Immature natural killer cell (primary cell): ENCODE measurements around the gene PDLIM5. TPM values are rescaled to one million over a fixed set of nuclear protein-coding genes. Genes with fewer than 3 reads are reported as not detected.
A peak's percentile ranks its signal among the peaks of the same experiment; 100 is the strongest.

Experiments
- DNase-seq, 3 donors: peaks; one replicate each; pipeline ENCODE4 v3.0.0; 2022; ENCODE audit warnings: mixed read lengths in 1 of 3
- H3K27ac Mint-ChIP-seq, 6 donors: one replicate each; pipeline ENCODE4 v1.8.0; 2020; ENCODE audit warnings: mixed read lengths in 6 of 6, mild to moderate bottlenecking in 5 of 6, inconsistent platforms in 4 of 6, moderate library complexity in 3 of 6
- H3K27me3 Mint-ChIP-seq, 3 donors: one replicate each; pipeline ENCODE4 v1.8.0; 2020 to 2021; ENCODE audit warnings: low read depth in 3 of 3, mild to moderate bottlenecking in 3 of 3, mixed read lengths in 3 of 3, moderate library complexity in 3 of 3, inconsistent platforms in 1 of 3
- H3K36me3 Mint-ChIP-seq, 3 donors: one replicate each; pipeline ENCODE4 v1.8.0; 2020; ENCODE audit warnings: mixed read lengths in 3 of 3, inconsistent platforms in 2 of 3, mild to moderate bottlenecking in 2 of 3
- H3K4me1 Mint-ChIP-seq, 2 donors: one replicate each; pipeline ENCODE4 v1.8.0; 2020; ENCODE audit warnings: inconsistent platforms in 2 of 2, mild to moderate bottlenecking in 2 of 2, mixed read lengths in 2 of 2, moderate library complexity in 1 of 2
- H3K4me3 Mint-ChIP-seq, 5 donors: one replicate each; pipeline ENCODE4 v1.8.0; 2020; ENCODE audit warnings: mild to moderate bottlenecking in 5 of 5, mixed read lengths in 5 of 5, inconsistent platforms in 3 of 5, moderate library complexity in 3 of 5
- H3K9me3 Mint-ChIP-seq, 6 donors: one replicate each; pipeline ENCODE4 v1.8.0; 2020; ENCODE audit warnings: mild to moderate bottlenecking in 6 of 6, mixed read lengths in 6 of 6, inconsistent platforms in 4 of 6, moderate library complexity in 3 of 6
- polyA plus RNA-seq, 3 donors: library from polyadenylated mRNA; unstranded; fragments of 300-500 nt; fragmentation: Illumina TruSeq; gene quantifications; one replicate each; pipeline ENCODE4 v1.2.3, GENCODE V29; 2021

The PDLIM5 gene
- polyA plus RNA-seq, 3 donors from 2014 or later: 38.7 to 57.1 (median 55.8) TPM

DNA sequence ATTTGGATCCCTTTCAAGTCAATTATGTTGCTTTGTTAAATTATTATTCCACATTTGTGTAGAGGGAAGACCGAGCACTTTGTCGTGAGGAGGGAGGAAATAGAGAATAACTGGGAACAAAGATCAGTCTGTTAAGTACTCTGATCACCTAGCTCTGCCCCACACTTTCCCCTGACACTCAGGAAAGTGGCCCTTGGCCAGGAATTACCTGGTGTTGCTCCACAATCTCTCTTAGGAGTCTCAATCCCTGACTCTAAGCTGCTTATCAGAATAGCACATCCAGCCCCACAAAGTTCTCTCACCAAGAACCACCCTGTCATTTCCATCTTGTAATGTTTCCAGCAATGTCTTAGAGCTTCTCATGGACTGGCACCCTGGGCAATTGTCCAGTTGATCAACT lies 222.2 kb downstream of the PDLIM5 start:
- H3K27ac Mint-ChIP-seq: no peak overlapping the region
- H3K27me3 Mint-ChIP-seq: peaks cover 0 to 3% (median 1%) of the 10 kb centered on the region in 3 donors
- no peaks in the 10 kb centered on the region for H3K4me1 Mint-ChIP-seq
- no peak overlapping the region for H3K4me3 Mint-ChIP-seq
- peaks cover 0 to 6% (median 0%) of the 10 kb centered on the region in 3 donors for H3K36me3 Mint-ChIP-seq
- no peak for DNase-seq
- H3K9me3 Mint-ChIP-seq: peaks cover 0 to 5% (median under 1%) of the 10 kb centered on the region in 6 donors

DNA sequence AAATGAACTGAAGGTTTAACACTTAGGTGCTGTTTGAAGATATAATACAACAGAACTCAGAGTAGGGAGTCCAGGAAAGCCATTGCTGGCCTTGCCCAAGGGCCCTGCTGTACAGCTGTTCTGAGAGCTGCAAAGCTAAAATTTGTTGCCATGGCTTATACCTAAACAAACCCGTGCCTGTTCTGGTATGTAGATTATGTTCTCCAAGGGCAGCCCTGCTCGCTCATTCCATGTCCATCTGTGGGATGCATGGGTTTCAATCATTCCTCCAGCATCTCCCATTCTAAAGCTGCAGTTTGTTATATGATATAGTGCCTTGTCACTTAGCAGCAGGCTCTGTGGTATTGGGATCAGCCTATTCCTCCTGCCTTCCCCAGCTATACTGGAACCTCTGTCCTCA lies 225.2 kb downstream of the PDLIM5 start:
- no peak for DNase-seq
- Mint-ChIP-seq H3K4me3 (no peak overlapping the region), H3K36me3 (no peaks in the 10 kb centered on the region), H3K9me3 (peaks cover 0 to 5% (median under 1%) of the 10 kb centered on the region in 6 donors), H3K27ac (no peak overlapping the region), H3K27me3 (peaks cover 0 to 3% (median 2%) of the 10 kb centered on the region in 3 donors), H3K4me1 (no peaks in the 10 kb centered on the region)

DNA sequence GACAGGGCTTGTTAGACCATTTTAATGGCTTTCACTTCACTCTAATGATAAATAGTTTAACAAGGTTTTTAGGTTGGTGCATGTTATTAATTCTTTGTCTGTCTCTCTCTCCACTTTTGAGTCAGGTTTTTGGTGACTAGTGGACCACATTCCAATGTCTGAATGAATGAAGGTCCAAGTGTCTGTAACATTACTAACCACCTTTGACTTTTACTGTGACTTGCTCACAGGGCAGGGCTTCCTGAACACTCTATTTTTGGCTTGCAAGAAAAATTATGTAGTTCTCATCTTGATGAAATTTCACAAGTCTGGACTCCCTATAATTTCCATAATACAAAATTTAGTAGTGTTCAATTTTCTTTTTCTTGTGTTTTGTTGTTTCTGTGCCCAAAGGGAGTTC lies 227.2 kb downstream of the PDLIM5 start:
- Mint-ChIP-seq H3K27me3 (peaks cover 1 to 3% (median 2%) of the 10 kb centered on the region in 3 donors), H3K36me3 (no peaks in the 10 kb centered on the region)
- no peak for DNase-seq

DNA sequence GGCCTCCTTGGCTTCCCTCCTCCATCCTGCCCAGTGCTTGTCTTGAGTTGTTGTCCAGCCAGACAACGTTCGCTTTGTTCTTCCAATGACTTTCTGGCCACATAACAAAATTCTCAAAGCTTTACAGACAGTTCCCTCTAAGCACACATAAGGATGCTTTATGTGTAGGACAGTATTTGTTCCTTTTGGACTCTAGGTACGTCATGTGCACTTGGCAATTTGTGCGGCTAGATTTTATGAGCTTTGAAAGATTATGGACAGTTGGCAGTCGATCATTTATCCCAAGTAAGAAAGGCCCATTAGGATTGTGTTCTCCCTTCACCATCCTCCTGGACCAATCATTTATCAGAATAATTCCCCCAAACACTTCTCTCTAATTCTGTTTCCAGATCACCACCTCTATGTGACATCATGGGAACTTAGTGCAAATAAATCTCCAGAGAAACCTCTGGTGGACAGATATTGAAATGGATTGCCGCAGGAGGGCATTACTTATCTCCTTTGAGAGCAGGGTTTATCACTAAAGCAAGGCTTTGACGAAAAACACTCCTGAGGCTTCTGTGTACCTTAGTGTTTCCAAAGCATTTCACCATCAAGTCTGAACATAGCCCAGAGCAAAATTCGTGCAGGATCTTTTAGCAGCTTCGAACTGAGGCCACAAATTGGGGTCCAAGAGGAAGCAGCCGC lies 228.6 kb downstream of the PDLIM5 start:
- H3K4me1 Mint-ChIP-seq: no peaks in the 10 kb centered on the region
- H3K4me3 Mint-ChIP-seq: no peak overlapping the region
- no peaks in the 10 kb centered on the region for H3K36me3 Mint-ChIP-seq
- H3K27me3 Mint-ChIP-seq: peaks cover 1 to 3% (median 3%) of the 10 kb centered on the region in 3 donors
- peaks cover 0 to 5% (median under 1%) of the 10 kb centered on the region in 6 donors for H3K9me3 Mint-ChIP-seq
- H3K27ac Mint-ChIP-seq: no peak overlapping the region
- no peak for DNase-seq

More for the DNA sequence above, 227.2 kb downstream of the PDLIM5 start:
- H3K4me1 Mint-ChIP-seq: no peaks in the 10 kb centered on the region
- H3K4me3 Mint-ChIP-seq: no peak overlapping the region
- H3K27ac Mint-ChIP-seq: no peak overlapping the region
- peaks cover 0 to 5% (median under 1%) of the 10 kb centered on the region in 6 donors for H3K9me3 Mint-ChIP-seq

DNA sequence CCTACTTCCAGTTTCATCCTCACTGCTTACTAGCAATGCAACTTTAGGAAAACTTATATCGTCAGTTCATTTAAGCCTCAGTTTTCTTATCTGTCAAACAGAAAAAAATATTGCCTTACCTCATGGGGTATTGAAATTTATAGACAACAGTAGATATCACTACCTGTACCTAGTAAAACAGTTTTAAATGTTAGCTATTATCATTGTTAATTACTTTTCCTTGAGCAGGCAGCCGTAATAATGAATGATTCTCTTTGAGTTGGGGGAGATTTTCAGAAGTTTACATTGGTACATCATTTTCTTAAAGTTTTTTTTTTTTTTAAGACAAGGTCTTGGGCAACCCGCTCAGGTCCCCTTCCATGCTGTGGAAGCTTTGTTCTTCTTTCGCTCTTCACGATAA lies 234.3 kb downstream of the PDLIM5 start:
- no peaks in the 10 kb centered on the region for H3K4me1 Mint-ChIP-seq
- no peak for DNase-seq
- H3K9me3 Mint-ChIP-seq: no peaks in the 10 kb centered on the region
- no peaks in the 10 kb centered on the region for H3K36me3 Mint-ChIP-seq
- H3K4me3 Mint-ChIP-seq: no peak overlapping the region
- no peak overlapping the region for H3K27ac Mint-ChIP-seq
- peaks cover 0 to 3% (median 3%) of the 10 kb centered on the region in 3 donors for H3K27me3 Mint-ChIP-seq

DNA sequence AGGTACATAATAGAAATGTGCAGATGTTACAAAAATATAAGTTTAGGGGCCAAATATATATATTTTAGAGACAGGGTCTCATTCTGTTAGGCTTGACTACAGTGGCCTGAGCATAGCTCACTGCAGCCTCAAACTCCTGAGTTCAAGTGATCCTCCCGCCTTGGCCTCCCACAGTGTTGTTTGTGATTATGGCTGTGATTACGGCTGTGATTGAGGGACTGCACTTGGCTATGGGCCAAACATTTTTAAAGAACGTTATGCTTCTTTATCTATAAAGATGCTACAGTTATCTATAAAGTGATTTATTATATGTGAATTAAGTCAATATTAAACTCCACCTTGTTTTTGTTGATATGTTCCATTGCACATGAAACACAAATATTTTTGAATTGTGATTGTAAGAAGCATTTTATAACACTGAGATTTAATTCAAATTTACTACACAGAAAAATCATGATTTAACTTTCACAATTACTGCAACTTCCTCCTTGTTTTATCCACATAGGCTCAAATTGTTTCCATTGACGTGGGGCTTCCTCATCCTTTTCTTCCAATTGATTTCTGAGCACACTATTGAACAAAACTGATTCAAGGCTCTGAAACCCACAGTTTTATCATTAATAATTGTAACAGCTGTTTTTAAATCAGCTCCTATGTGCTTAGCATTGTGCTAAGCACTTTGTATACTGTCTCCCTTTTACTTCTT lies 237.6 kb downstream of the PDLIM5 start:
- no peaks in the 10 kb centered on the region for H3K4me1 Mint-ChIP-seq
- peaks cover 0 to 2% (median 1%) of the 10 kb centered on the region in 3 donors for H3K27me3 Mint-ChIP-seq
- no peaks in the 10 kb centered on the region for H3K9me3 Mint-ChIP-seq
- no peak for DNase-seq
- H3K36me3 Mint-ChIP-seq: no peaks in the 10 kb centered on the region
- H3K27ac Mint-ChIP-seq: no peak overlapping the region
- H3K4me3 Mint-ChIP-seq: no peak overlapping the region

DNA sequence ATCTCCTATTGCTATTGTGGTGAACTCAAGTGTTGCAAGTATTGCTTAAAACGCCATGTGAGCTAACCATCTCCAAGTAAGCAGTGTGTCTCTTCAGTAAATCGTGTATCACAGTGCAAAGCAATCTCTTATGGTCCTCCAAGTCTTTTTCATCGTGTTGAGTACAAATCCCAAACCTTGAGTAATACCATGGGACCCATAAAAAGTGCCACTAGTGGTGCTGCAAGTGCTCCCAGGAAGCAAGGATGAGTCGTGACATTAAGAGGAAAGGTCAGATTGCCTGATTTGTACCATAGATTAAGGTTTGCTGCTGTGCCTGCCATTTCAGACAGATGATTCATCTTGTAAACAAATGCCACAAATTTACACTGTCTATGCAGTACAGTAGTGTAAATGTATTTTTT lies 239.1 kb downstream of the PDLIM5 start:
- Mint-ChIP-seq H3K27me3 (peaks cover 0 to 2% (median 0%) of the 10 kb centered on the region in 3 donors), H3K27ac (no peak overlapping the region), H3K4me1 (no peaks in the 10 kb centered on the region), H3K4me3 (no peak overlapping the region), H3K9me3 (no peaks in the 10 kb centered on the region), H3K36me3 (no peaks in the 10 kb centered on the region)
- no peak for DNase-seq

DNA sequence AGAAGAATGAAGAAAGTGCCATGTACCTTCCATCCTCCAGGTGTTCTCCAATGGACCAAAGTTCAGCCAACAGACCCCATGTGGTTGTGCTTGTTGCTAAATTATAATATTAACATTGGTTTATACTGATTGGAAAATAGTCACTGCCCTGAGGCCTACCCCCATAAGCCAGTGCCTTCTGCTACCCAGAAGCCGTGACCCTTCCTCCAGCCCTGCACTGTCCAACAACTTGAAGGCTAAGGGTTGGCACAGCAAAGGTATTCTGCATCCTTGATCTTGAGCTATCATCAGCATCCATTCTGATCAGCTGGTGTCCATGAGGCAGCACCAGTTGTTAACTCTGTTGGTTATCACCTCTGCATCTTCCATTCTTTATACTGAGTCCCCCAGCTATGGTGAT lies 239.8 kb downstream of the PDLIM5 start:
- Mint-ChIP-seq H3K27ac (no peak overlapping the region), H3K27me3 (no peaks in the 10 kb centered on the region), H3K36me3 (no peaks in the 10 kb centered on the region), H3K4me3 (no peak overlapping the region), H3K9me3 (no peaks in the 10 kb centered on the region), H3K4me1 (no peaks in the 10 kb centered on the region)
- no peak for DNase-seq

DNA sequence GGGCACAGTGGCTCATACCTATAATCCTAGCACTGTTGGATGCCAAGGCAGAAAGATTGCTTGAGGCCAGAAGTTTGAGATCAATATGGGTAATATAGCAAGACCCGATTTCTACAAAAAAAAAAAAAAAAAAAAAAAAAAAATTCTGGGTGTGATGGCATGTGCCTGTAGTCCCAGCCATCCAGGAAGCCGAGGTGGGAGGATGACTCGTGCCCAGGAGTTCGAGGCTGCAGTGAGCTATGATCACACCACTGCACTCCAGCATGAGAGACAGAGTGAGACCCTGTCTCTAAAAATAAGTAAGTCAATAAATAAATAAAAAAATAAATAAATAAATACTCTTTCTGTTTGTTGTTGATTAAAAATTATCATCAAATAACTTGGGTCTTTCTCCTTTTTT lies 243.6 kb downstream of the PDLIM5 start:
- no peaks in the 10 kb centered on the region for H3K27me3 Mint-ChIP-seq
- no peak overlapping the region for H3K27ac Mint-ChIP-seq
- no peaks in the 10 kb centered on the region for H3K4me1 Mint-ChIP-seq
- no peak overlapping the region for H3K4me3 Mint-ChIP-seq
- DNase-seq: no peak
- H3K9me3 Mint-ChIP-seq: no peaks in the 10 kb centered on the region
- no peaks in the 10 kb centered on the region for H3K36me3 Mint-ChIP-seq

DNA sequence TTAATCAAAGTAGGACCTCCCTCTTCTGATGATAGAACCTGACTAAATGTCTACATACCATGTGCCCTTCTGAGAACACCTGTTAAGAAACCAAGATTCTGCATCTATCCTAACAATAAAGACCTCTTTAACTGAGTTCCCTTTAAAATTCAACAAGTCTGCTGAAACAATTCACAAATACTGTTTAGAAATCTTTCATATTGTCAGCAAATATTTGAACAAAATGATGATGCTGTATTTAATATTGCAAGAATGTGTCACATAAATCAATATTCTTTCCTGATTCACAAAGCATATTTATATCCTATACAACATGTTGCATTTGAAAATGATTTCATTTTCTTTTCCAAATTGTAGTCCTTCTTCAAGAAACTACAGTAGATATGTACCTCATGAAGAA lies 246.4 kb downstream of the PDLIM5 start:
- H3K36me3 Mint-ChIP-seq: no peaks in the 10 kb centered on the region
- DNase-seq: no peak
- H3K4me1 Mint-ChIP-seq: no peaks in the 10 kb centered on the region
- no peak overlapping the region for H3K27ac Mint-ChIP-seq
- H3K9me3 Mint-ChIP-seq: no peaks in the 10 kb centered on the region
- H3K4me3 Mint-ChIP-seq: no peak overlapping the region
- H3K27me3 Mint-ChIP-seq: peaks cover 0 to 2% (median 2%) of the 10 kb centered on the region in 3 donors

DNA sequence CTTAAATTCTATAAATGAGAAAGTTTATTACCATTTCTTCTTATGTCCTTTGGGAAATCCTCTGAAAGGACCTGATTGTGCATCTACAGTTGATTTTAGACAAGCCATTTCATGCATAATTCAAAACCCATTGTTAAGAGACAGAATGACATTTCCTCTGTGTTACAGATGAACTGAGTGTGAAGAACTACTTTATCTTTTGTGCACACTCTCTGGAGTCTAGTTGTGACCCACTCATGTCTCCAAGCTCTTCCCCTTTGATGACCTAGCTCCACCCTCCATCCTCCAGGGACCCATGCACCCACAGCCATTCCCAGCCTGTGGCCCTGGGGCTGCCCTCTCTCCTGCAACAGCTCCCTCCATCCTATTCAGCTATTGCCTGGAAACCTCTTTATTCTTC lies 248.6 kb downstream of the PDLIM5 start:
- Mint-ChIP-seq H3K27ac (no peak overlapping the region), H3K4me3 (no peak overlapping the region), H3K27me3 (peaks cover 0 to 2% (median 2%) of the 10 kb centered on the region in 3 donors), H3K9me3 (no peaks in the 10 kb centered on the region), H3K36me3 (no peaks in the 10 kb centered on the region), H3K4me1 (no peaks in the 10 kb centered on the region)
- DNase-seq: no peak

DNA sequence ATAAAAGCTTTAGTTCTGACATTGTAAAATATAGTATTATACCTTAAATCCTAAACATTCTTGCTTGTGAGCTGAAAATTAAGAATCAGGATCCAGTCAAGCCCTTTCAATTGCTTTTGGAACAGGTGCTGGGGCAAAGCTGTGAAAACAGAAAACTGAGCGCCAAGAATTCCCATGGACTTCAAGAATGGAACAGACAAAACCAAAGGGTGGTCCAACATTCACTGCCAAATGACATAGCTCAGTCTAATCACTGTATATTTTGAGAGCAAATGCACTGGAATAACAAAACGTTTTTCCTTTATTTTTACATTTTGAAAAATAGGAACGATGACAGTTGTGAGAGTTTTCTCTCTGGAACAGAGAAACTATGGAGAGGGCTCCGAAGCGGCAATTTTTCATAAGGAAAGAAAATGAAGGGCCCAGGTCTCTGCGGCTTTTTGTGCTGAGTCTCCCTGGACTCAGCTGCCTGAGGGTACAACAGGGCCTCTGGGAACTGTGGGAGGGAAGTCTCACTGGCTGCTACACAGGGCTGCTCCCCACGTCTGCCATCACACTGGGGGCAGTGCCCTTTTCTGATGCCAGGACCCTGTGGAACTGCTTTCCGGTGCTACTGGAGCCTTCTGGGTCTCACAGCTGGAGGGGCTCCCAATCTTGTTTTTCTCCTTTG lies 250.0 kb downstream of the PDLIM5 start:
- no peak overlapping the region for H3K4me3 Mint-ChIP-seq
- peaks cover 0 to 2% (median 2%) of the 10 kb centered on the region in 3 donors for H3K27me3 Mint-ChIP-seq
- H3K4me1 Mint-ChIP-seq: no peaks in the 10 kb centered on the region
- no peak overlapping the region for H3K27ac Mint-ChIP-seq
- no peaks in the 10 kb centered on the region for H3K36me3 Mint-ChIP-seq
- H3K9me3 Mint-ChIP-seq: peaks cover 0 to 4% (median 0%) of the 10 kb centered on the region in 6 donors
- no peak for DNase-seq

DNA sequence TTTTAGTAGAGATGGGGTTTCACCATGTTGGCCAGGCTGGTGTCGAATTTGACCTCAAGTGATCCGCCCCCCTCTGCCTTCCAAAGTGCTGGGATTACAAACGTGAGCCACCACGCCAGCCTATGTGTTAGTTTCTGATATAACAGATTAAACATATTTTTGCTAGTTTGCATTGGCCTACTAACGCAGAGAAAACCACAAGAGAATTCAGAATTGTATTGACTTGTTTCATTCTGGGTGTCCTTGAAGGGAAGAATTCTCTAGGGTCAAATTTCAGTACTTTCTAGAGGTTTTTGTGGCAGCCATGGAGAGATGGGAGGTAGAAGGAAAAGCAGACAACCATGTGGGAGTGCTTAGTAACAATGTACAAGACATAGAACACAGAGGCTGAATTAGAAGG lies 259.9 kb downstream of the PDLIM5 start:
- Mint-ChIP-seq H3K27me3 (peaks cover 0 to 4% (median 2%) of the 10 kb centered on the region in 3 donors), H3K4me1 (no peaks in the 10 kb centered on the region), H3K27ac (peak overlapping the region in 1 of 6 donors; percentile 5), H3K36me3 (no peaks in the 10 kb centered on the region), H3K4me3 (no peak overlapping the region), H3K9me3 (no peaks in the 10 kb centered on the region)
- no peak for DNase-seq
